GM21529 (cell line): ENCODE data around the gene ARX.

Source experiments
- ATAC-seq: cut with Tn5 transposase; IDR thresholded peaks from one replicate; pipeline ENCODE4 v1.9.1; 2021; ENCODE audit not compliant: unreplicated experiment

ARX gene

DNA sequence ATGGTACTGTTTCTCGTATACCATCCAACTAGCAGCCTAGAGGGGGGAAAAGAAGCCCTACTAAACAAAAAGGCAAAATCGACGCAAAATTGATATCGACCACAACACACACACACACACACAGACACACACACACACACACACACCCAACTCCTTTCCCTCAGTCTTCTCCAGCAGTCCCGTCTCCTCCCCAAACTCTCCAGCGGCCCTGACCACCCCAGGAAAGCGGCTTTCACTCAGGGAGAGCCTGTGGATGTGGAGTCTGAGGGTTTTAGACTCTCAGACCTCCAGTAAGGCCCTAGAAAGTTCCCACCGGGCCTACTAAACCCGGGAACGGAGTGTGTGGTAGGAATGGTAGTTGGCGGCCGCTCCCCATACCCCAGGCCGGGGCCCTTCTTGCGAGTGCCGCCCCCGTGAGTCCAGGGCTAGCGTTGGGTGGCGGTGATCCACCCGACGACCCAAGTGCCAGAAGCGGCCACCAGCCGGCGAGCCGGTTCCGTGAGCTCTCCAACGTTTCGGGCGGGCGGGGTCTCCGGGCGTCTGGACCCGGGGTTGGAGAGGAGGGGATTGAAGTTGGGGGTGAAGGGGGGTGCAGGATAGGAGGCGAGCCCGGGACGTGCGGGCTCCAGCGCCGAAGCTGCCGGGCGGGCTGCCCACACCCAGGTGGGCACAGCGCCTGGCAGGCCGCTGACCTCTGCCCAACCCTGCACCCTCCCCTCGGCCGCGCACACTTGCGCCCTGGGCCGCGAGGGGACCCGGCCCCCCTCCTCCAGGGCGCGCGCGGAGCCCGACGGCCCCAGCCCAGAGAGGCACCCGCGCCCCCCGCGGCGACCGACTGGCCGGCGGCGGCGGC, 13.7 kb downstream of the ARX start:
- no peak for ATAC-seq

DNA sequence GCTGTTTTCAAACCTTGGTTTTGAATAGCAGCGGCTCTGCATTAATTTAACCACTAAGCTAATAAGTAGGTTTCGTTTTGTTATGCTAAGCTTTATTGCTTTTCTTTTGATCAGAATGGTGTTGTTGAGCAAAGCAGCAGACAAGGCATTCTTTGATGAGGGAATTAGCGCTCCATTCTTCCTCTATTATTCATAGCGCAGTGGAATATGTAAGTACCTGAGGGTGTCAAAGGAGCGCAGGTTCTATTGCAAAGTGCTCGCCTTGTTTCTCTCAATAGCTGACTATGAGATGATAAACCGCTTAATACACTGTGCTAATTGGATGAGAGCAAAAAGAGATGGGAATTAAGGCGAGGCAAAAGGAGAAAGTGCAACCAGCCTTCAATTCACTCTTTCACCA, 16.3 kb downstream of the ARX start:
- ATAC-seq = no peak

DNA sequence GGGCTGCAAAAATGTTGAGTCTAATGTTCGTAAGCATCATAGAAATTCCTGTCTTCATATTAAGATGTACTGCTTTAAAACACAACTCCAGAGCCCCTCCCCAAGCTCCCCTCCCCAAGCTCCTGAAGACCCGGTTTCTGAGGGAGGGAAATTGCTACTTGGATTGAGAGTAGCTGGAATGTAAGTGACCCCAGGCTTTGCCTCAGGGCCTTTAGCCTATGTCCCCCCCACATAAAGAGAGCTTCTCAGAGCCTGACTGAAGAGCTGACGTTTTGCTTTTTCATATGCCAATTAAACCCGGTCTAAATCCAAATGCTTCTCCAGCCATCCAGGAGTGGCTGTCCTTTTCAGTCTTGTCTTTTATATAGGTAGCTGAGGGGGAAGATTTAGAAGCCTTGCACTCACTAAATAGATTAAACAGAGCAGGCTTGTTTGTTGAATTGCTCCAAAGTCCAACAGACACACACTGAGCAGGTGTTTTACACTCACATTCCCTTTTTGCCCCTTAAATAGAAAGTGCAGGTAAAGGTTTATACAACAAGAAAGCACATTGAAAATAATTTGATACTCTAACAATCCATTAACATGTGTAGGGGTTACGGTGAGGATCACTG, 19.6 kb downstream of the ARX start:
- no peak for ATAC-seq

DNA sequence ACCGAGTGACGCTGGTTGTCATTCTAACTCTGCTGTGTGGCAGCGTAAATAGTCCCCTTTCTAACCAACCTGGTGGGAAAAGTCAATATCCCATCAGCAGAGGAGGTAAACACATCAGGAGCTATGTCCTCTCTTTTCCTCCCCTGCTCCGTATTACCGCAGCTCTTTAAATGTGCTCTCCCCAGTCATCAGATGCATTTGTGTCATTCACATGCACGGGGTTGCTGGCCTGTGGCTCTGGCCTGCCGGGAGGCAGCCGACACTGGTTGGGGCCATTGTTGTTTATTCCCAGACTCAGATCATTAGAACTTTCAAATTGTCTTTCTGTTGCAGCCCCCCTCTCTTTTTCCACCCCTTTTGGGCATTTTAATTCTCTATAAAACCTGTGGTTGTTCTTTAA, 21.9 kb downstream of the ARX start:
- no peak for ATAC-seq

DNA sequence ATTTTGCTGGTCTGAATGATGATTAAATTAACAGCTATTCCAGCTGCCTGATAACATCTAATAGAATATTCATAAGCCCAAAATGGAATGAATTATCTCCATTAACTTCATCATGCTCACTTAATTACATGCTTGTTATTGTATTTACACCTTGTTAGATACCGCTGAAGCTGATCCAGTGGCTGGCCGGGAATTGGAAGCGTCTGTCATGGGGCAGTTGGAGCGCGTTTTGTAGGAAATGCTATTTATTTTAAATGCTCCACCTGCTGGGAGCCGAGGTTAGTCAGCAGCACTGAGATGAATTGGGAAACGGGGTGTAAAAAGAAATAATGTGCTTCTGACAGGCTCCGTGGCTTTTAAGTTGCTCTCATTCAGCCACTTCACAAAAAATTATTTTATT, 25.2 kb downstream of the ARX start:
- no peak for ATAC-seq

DNA sequence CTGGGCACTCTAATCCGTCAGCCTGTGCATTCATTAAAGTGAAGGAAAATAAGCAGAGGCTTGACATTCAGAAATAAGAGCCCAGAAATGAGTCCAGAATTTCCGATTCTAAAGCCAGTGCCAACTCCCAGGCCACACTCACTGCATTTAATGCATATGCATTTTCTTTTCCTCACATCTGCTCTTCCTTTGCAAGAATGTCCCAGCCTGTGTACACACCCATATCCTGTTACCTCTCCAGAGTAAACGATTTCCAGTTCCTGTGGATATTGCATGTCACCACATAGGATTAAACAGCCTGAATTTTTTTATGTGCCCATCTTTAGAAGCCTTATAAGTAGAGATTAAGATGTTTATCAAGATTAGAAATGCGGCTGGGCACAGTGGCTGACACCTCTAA, 27.5 kb downstream of the ARX start:
- ATAC-seq = no peak

DNA sequence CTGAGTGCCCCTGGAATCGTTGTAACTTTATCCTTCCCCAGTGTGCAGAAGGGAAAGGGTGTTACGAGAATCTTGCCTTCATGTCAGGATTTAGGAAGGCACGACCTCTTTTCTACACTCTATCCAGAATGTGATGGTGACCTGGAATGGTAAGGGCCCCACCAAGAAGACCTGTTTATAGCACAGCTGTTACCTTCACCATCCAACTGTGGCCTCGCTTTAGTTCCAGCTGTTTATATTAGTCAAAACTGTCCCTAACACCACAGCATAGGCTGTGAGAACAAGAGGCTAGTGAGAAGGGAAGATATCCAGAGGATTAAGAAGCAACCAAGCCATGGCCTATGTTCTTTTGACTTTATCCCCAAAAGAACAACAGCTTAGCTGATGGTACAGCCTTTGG, 28.0 kb downstream of the ARX start:
- no peak for ATAC-seq

DNA sequence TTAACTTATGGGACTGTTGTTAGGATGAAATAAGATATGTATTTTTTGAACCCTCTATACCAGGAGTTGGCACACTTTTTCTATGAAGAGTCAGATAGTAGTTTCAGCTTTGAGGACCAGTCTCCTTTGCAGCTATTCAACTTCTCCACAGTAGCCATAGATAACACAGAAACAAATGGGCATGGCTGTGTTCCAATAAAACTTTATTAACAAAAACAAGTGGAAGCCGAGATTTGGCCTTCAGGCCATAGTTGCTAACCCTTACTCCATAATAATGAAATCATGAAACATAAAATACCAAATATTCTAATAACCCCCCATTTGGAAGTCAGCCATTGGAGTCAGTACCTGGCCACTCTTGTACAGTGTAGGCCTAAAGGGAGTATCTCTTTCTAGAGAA, 30.6 kb downstream of the ARX start:
- no peak for ATAC-seq

DNA sequence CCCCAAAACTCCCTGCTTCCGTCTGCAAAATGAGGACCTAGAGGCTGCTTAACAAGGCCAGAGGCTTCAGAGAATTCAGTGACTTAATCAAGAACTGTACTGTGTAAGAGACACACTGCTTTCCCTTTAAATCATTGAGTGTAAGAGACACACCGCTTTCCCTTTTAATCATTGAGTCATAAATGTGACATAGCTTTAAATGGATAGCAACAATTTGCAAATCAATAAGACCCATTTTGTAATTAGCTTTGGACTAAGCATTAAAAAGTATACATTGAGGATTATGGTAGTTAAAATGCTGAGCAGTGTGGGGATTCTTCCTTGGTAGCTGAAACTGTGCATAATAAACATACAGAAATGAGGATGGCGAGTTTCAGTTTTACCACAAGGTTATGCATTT, 31.8 kb downstream of the ARX start:
- no peak for ATAC-seq

DNA sequence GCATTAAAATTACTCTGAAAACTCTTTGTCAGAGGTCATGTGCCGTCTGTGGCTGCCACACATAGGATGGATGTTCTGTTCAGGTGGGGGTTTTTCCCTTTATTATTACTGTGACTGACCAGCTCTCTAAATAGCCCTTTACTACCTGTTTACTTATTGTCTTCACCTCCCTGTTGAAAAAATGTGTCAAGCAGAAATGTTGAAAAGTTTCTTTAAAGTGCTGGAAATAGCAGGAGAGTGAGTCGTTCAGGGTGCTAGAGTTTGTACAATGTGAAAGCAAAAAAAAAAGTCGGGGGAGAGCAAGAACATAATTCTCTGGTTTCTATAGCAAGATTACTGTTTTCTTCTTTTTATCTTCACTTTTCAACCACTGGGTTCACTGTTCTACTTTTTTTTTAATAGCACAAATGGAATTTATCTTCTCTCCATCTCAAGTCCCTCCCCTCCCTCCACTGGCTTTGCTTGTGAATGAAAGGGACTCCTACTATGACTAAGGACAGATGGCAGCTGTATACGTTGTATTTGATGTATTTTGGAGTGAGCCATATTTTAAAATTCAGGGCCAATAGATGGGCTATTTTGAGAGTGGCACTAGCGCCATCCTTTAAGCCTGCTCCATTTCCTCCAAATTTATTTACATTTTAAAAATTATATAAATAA, 33.3 kb downstream of the ARX start:
- ATAC-seq = no peak

DNA sequence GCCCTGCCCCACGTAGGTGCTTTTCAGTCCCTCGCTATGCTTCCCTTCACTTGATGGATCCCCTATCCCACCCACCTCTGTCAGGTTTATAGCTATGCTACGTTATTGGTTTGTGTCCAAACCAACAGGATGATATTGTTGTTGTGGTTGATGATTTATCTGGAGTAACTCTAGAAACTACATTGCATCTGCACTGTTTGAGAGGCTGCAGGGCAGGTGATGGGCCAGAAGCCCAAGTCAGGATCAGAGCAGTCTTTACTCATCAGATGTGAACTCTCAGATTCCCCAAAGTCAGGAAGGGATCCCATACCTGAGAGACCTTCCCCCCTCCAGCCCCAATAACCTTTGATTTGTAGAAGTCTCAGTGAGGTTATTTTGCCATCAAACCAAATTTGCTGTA, 34.7 kb downstream of the ARX start:
- no peak for ATAC-seq

DNA sequence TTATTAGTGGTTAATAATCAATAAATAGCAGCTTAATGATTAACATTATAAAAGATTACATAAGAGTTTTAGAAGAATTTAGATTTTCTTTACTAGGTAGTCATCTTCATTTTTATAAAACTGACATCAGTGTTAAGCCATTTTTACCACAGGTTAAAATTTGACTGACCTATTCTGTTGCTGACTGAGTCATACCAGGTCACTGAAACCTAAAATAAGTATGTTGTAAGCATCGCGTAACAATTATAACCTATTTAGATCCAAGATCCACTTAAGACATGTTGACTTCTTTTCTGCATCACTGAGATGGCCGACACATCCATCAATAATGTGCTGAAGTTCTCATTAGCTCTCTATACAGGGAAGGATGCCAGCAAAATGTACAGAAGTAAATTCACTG, 36.7 kb downstream of the ARX start:
- no peak for ATAC-seq

DNA sequence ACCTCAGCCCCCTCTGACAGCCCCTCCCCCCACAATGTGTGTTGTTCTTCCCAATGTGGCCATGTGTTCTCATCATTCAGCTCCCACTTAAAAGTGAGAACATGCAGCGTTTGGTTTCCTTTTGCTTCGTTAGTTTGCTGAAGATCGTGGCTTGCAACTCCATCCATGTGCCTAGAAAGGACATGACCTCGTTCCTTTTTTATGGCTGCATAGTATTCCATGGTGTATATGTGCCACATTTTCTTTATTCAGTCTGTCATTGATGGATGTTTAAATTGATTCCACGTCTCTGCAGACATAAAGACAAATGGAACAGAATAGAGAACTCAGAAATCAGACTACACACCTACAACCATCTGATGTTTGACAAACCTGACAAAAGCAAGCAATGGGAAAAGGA, 46.0 kb downstream of the ARX start:
- ATAC-seq = no peak

DNA sequence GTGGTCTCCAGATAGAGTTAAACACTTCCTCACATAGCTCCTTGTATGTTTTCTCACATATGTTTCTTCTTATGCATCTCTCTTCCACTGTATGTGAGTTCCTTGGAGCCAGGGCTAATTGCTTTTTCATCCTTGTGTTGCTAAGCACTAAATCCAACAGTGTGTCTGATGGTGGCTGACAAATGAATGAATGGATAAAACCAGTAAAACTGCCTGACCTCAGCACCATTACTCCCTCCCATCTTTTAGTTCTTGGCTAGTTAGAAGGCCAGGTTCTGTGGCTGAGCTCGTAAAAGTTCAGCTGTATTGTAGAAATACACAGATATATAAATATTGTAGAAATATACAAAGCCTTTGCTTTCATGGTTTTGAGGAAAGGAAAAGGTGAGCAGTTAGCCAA, 50.4 kb downstream of the ARX start:
- no peak for ATAC-seq

DNA sequence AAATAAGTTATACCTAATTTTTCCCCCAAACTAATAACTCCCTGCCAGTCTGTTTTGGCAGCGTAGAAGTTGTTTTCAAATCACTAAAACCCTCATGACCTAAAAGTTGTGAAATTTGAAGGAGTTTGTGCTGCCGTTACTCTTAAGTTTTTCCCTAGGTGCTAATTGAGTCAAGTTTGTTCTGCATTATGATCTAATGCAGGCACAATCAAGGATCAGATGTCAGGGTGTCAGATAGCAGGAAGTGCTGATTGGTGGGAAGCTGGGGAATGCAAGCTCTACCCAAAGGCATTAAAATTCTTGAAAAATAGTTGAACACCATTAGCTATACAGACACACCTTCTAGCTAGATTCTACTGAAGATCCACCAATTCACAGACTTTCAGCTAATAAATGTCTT, 51.9 kb downstream of the ARX start:
- no peak for ATAC-seq

DNA sequence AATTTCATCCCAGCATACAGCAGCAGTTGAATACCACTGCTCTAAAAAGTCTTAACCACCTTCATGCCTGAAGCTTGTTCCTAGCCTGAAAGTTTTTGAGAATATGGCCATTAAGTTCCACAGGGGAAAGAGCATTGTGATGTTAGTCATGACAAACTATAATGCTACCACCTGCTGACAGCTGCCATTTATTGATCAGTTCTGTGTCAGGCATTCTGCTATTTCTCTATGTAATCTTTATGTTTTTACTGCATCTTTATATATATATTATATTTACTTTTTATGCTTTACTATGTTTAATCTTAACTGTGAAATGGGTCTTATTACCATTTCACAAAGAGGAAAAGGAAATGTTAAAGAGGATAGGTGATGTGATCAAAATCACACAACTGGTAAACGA, 54.0 kb downstream of the ARX start:
- no peak for ATAC-seq

DNA sequence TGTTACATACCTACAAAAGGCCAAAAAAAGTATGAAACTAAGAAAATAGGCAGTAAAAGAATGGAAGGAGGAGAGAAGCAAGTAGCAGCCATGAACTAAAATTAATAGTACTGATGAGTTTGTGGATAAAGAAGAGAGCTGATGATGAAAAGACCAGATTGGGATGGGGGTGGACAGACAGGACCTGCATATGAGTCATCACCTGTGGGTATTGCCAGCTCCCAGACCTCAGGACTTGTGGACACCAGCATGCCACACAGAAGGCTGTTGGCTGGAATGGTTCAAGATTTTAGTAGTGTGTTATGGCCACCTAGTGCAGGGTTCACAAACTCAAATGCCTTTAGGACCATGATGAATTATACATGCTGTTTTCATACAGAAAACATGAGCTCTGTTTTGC, 58.9 kb downstream of the ARX start:
- ATAC-seq = no peak

DNA sequence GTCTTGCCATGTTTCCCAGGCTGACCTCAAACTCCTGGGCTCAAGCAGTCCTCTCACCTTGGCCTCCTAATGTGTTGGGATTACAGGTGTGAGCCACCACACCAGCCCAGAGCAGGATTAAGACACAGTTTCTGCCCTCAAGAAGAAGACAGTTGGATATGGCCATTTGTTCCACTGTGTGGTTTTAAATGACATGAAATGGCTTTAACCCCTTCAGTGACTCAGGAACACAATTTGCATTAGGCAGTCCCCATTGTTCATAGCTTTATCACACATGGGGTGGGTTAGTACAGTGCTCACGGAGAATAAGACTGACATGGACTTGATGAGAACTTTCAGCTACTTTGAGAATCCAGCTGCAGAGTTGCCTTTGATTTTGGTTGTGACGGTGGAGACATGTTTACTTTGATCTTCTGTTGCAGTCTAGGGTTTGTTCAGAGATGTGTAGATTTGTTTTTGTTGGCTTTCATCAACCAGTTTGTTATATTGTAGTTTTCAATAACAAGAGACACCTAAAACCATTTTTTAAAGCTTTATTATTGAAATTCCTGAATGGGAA, 60.3 kb downstream of the ARX start:
- no peak for ATAC-seq

DNA sequence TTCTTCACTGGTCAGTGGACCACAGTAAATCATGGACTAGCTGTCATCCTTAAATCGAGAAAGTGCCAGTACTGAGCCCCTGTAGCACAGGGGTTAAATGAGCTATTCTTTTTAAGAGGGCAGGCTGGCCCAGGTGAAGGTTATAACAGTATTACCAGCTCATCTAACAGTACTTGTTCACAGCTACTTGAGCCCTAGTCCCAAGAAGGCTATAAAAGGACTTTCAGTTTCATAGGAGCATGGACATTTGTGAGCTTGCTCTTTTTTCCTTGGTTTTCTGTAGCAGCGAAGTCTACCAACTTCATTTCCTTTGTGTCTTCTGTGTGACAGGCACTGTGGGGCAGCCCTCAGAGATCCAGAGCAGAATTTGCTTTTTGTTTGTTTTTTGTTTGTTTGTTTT, 61.0 kb downstream of the ARX start:
- no peak for ATAC-seq
